Measurements from ENCODE around the gene AHRR. TPM values are rescaled to one million over a fixed set of nuclear protein-coding genes. Genes with fewer than 3 reads are reported as not detected.
A peak's percentile ranks its signal among the peaks of the same experiment; 100 is the strongest.

Gene AHRR
- total and polyA plus RNA-seq, 2 donors (not counting 1 experiment from before 2014, with no cell fraction given) = 11.3 to 26.4 TPM

DNA sequence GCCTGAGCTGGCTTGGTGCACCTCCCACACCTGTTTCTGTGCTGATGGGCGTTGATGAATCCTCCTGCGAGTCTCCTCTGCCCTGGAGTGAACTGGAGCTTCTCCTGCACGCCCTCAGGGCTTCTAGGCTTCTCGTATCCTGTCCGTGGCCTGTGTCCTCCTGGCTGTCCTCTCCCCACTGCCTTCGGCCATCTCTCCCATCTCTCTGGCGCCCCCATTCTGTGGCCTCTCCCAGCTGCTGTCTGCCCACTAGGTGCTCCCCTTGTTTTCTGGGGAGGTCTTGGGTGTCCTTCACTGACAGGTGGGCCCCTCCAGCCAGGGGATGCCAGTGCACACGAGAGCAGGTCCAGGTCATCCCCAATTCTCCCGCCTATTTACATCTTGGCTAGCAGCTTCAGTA, 28.8 kb downstream of the AHRR start:
- Histone ChIP-seq H3K4me3 (replicated peaks in 1 of 4; ENCODE audit: control extremely low read depth in 1 of 4, insufficient read depth in 1 of 4, low read depth in 3 of 4, low read length in 4 of 4) (no peak overlapping the region), H2AFZ (ENCODE audit: low read length) (no peak overlapping the region), H4K20me1 (ENCODE audit: control insufficient read depth, extremely low read depth, insufficient read depth, low read length) (no peaks in the 10 kb centered on the region), H3K9me3 (ENCODE audit: control insufficient read depth, insufficient read depth, low read depth, low read length) (no peaks in the 10 kb centered on the region), H3K9ac (ENCODE audit: insufficient read depth, low read length) (no peak overlapping the region), H3K27ac (ENCODE audit: insufficient read depth, low read length) (no peak overlapping the region), H3K79me2 (ENCODE audit: control insufficient read depth, insufficient read depth, low read length) (peaks cover 37% of the 10 kb centered on the region), H3K4me1 (ENCODE audit: control insufficient read depth, extremely low read depth, insufficient read depth, low read length) (no peaks in the 10 kb centered on the region), H3K36me3 (ENCODE audit: control insufficient read depth, insufficient read depth, low read length) (peaks cover 8% of the 10 kb centered on the region), H3K4me2 (ENCODE audit: extremely low read depth, insufficient read depth, low read length) (no peak overlapping the region), H3K27me3 (ENCODE audit: control insufficient read depth, insufficient read depth, low read length) (no peaks in the 10 kb centered on the region)
- TF ChIP-seq, protein P1, sequence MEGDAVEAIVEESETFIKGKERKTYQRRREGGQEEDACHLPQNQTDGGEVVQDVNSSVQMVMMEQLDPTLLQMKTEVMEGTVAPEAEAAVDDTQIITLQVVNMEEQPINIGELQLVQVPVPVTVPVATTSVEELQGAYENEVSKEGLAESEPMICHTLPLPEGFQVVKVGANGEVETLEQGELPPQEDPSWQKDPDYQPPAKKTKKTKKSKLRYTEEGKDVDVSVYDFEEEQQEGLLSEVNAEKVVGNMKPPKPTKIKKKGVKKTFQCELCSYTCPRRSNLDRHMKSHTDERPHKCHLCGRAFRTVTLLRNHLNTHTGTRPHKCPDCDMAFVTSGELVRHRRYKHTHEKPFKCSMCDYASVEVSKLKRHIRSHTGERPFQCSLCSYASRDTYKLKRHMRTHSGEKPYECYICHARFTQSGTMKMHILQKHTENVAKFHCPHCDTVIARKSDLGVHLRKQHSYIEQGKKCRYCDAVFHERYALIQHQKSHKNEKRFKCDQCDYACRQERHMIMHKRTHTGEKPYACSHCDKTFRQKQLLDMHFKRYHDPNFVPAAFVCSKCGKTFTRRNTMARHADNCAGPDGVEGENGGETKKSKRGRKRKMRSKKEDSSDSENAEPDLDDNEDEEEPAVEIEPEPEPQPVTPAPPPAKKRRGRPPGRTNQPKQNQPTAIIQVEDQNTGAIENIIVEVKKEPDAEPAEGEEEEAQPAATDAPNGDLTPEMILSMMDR (conservative IDR thresholded peaks at IDR 0.05 in 1 of 2, IDR thresholded peaks at IDR 0.05 in 1 of 2; ENCODE audit: low read depth in 1 of 2, low read length in 2 of 2) = peak in 1 of 2 donors; percentile 14
- no peak for TF ChIP-seq EZH2 (IDR thresholded peaks at IDR 0.05; ENCODE audit: low read length, missing control alignments)
- DNase-seq (ENCODE audit: low read depth in 2 of 2) = no peak

DNA sequence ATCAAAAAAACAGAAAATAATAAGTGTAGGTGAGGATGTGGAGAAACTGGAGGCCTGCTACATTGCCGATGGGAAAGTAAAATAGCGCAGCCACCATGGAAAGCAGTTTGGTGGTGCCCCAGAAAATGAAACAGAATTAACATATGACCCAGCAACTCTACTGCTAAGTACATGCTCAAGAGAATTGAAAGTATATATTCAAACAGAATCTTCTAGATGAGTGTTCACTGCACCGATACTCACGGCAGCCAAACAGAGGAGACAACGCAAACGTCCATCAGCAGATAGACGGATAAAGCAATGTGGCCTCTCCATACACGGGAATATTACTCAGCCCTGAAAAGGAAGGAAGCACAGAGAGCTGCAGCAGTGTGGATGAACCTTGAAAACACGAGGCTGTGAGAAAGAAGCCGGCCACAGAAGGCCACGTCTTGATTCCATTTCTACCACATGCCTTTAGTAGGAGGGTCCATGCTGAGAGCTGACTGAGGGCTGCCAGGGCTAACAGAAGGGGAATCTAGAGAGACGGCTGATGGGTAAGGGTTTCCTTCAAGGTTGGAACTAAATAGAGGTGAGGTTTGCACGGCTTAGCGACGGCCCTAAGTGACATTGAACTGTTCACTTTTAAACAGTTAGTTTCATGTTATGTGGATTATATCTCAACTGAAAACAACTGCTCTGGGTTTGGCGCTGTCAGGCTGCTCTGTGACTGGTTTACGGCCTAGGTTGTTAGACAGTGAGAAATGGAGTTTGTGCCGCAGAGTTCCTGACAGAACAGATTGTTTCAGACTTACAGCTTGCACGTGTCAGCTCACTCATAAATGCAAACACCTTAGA, 29.8 kb downstream of the AHRR start:
- H3K27me3 ChIP-seq (ENCODE audit: control insufficient read depth, insufficient read depth, low read length) = no peaks in the 10 kb centered on the region
- no peaks in the 10 kb centered on the region for H4K20me1 ChIP-seq (ENCODE audit: control insufficient read depth, extremely low read depth, insufficient read depth, low read length)
- no peak overlapping the region for H3K4me3 ChIP-seq (replicated peaks in 1 of 4; ENCODE audit: control extremely low read depth in 1 of 4, insufficient read depth in 1 of 4, low read depth in 3 of 4, low read length in 4 of 4)
- H3K9ac ChIP-seq (ENCODE audit: insufficient read depth, low read length) = no peak overlapping the region
- peaks cover 32% of the 10 kb centered on the region for H3K79me2 ChIP-seq (ENCODE audit: control insufficient read depth, insufficient read depth, low read length)
- H3K4me1 ChIP-seq (ENCODE audit: control insufficient read depth, extremely low read depth, insufficient read depth, low read length) = no peaks in the 10 kb centered on the region
- no peak overlapping the region for H3K27ac ChIP-seq (ENCODE audit: insufficient read depth, low read length)
- peaks cover 12% of the 10 kb centered on the region for H3K36me3 ChIP-seq (ENCODE audit: control insufficient read depth, insufficient read depth, low read length)
- DNase-seq (ENCODE audit: low read depth in 2 of 2) = no peak
- no peak overlapping the region for H3K4me2 ChIP-seq (ENCODE audit: extremely low read depth, insufficient read depth, low read length)
- TF ChIP-seq EZH2 (IDR thresholded peaks at IDR 0.05; ENCODE audit: low read length, missing control alignments) = no peak
- TF ChIP-seq, protein P1 (conservative IDR thresholded peaks at IDR 0.05 in 1 of 2, IDR thresholded peaks at IDR 0.05 in 1 of 2; ENCODE audit: low read depth in 1 of 2, low read length in 2 of 2) = no peak
- H3K9me3 ChIP-seq (ENCODE audit: control insufficient read depth, insufficient read depth, low read depth, low read length) = no peaks in the 10 kb centered on the region
- H2AFZ ChIP-seq (ENCODE audit: low read length) = no peak overlapping the region

DNA sequence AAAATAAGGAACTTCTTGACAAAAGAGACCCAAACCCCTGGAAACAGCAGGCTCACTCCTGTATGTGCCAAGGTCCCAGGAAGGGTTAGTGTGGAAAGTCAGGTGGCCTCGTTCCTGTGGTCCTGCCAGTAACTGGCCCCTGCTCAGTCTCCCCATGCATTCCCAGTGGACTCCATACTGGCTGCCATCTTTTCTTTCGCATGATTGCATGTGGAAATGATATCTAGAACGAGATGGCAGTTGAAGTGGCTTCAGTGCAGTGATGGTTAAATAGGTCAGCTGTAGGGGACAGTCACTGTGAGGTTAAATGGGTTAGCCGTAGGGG, 30.4 kb downstream of the AHRR start:
- Histone ChIP-seq H3K27ac (ENCODE audit: insufficient read depth, low read length) (no peak overlapping the region), H3K4me3 (replicated peaks in 1 of 4; ENCODE audit: control extremely low read depth in 1 of 4, insufficient read depth in 1 of 4, low read depth in 3 of 4, low read length in 4 of 4) (no peak overlapping the region), H3K4me1 (ENCODE audit: control insufficient read depth, extremely low read depth, insufficient read depth, low read length) (no peaks in the 10 kb centered on the region), H2AFZ (ENCODE audit: low read length) (no peak overlapping the region), H3K27me3 (ENCODE audit: control insufficient read depth, insufficient read depth, low read length) (no peaks in the 10 kb centered on the region), H3K79me2 (ENCODE audit: control insufficient read depth, insufficient read depth, low read length) (peaks cover 28% of the 10 kb centered on the region), H3K9ac (ENCODE audit: insufficient read depth, low read length) (no peak overlapping the region), H3K9me3 (ENCODE audit: control insufficient read depth, insufficient read depth, low read depth, low read length) (no peaks in the 10 kb centered on the region), H3K4me2 (ENCODE audit: extremely low read depth, insufficient read depth, low read length) (no peak overlapping the region), H3K36me3 (ENCODE audit: control insufficient read depth, insufficient read depth, low read length) (peaks cover 12% of the 10 kb centered on the region), H4K20me1 (ENCODE audit: control insufficient read depth, extremely low read depth, insufficient read depth, low read length) (no peaks in the 10 kb centered on the region)
- no peak for DNase-seq (ENCODE audit: low read depth in 2 of 2)
- no peak for TF ChIP-seq EZH2 (IDR thresholded peaks at IDR 0.05; ENCODE audit: low read length, missing control alignments)
- TF ChIP-seq, protein P1 (conservative IDR thresholded peaks at IDR 0.05 in 1 of 2, IDR thresholded peaks at IDR 0.05 in 1 of 2; ENCODE audit: low read depth in 1 of 2, low read length in 2 of 2) = no peak

All from fibroblast of lung (primary cell).